CD1c-positive myeloid dendritic cell (primary cell): Measurements from ENCODE around the gene TBPL2.
"Not testable (repeated sequence)": the region's sequence is repeated elsewhere in the genome, so short reads cannot be mapped to it uniquely, and the experiment has no call there.

ENCODE experiments used
- DNase-seq: peaks from one replicate; pipeline ENCODE4 v3.0.0-alpha.2; 2016; ENCODE audit errors: extremely low spot score

Gene TBPL2

GRCh38 chr14:55440385-55440784 is at the start of gene TBPL2:
Gene TBPL2, minus strand, starts transcription at chr14:55440616. Its CDS starts 167 bp downstream, at chr14:55440449.
- DNase-seq = peak; percentile 7

GRCh38 chr14:55488204-55488603 is 47.8 kb upstream of the TBPL2 start:
- no peak for DNase-seq

- no peak for DNase-seq
Observed at GRCh38 chr14:55482936-55483605, 42.7 kb upstream of the TBPL2 start.

- DNase-seq = no peak
Observed at GRCh38 chr14:55481769-55482168, 41.4 kb upstream of the TBPL2 start.

GRCh38 chr14:55477680-55478079 is 37.3 kb upstream of the TBPL2 start:
- no peak for DNase-seq

- not testable (repeated sequence) for DNase-seq
Observed at GRCh38 chr14:55476448-55476847, 36.0 kb upstream of the TBPL2 start.

GRCh38 chr14:55473786-55474185 is 33.4 kb upstream of the TBPL2 start:
- no peak for DNase-seq

- peak; percentile 67 for DNase-seq
Observed at GRCh38 chr14:55470025-55470424, 29.6 kb upstream of the TBPL2 start.

GRCh38 chr14:55467307-55467706 is 26.9 kb upstream of the TBPL2 start:
- DNase-seq = no peak

GRCh38 chr14:55458800-55459515 is 18.5 kb upstream of the TBPL2 start:
- DNase-seq = peak; percentile 63

GRCh38 chr14:55457496-55457895 is 17.1 kb upstream of the TBPL2 start:
- DNase-seq = no peak

- DNase-seq = not testable (repeated sequence)
Observed at GRCh38 chr14:55456411-55456810, 16.0 kb upstream of the TBPL2 start.

- peak; percentile 79 for DNase-seq
Observed at GRCh38 chr14:55454264-55455002, 14.0 kb upstream of the TBPL2 start.

GRCh38 chr14:55451950-55452349 is 11.5 kb upstream of the TBPL2 start:
- DNase-seq = no peak

- DNase-seq = no peak
Observed at GRCh38 chr14:55451398-55451797, 11.0 kb upstream of the TBPL2 start.

GRCh38 chr14:55450987-55451386 is 10.6 kb upstream of the TBPL2 start:
- DNase-seq = peak; percentile 59

GRCh38 chr14:55450539-55450938 is 10.1 kb upstream of the TBPL2 start:
- no peak for DNase-seq

- no peak for DNase-seq
Observed at GRCh38 chr14:55450124-55450523, 9.7 kb upstream of the TBPL2 start.

- DNase-seq = no peak
Observed at GRCh38 chr14:55449116-55449515, 8.7 kb upstream of the TBPL2 start.

GRCh38 chr14:55448141-55448614 is 7.8 kb upstream of the TBPL2 start:
- DNase-seq = peak; percentile 77

GRCh38 chr14:55446833-55447232 is 6.4 kb upstream of the TBPL2 start:
- DNase-seq = no peak

- DNase-seq = peak; percentile 73
Observed at GRCh38 chr14:55446127-55446736, 5.8 kb upstream of the TBPL2 start.
